T1000 (cell line): ENCODE results near the gene ELFN1.

Experiments used
- DNase-seq: peaks from one replicate; lab custom pipeline; 2025; ENCODE audit warnings: mixed read lengths; lab: John Stamatoyannopoulos, UW

The ELFN1 gene

DNA sequence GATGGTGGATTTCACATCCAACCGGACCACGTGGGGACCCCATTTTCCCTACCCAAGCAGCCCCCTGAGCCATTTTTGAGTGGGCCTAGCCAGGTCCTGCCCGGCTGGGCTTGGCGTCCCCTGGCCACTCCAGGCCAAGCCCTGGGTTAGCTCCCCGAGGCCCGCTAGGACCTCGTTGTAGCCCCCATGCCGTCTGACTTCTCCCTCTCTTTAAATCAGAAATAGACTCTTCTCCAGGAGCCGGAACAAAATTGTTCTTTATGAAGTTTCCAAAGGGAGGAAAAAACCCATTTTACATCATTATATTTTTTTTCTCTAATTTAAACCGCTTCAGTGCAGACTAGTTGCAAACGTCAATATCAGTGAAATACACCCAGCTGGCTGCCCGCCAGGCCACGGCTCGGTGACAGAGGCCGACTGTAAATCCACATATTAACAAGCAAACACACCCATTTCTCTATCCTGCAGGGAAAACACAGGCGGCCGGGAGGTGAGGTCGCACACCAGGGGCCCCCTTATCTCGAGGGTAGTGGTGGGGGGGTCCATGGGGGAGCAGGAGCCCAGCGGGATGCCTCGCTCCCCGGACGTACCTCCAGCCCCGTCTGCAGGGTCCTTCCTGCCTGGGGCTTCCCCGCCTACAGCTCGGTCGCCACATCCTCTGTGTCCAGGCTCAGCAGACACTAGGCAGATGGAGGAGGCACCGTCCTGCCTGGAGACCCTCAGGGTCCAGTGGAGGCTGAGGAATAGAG lies 72.7 kb downstream of the ELFN1 start:
- no peak for DNase-seq

DNA sequence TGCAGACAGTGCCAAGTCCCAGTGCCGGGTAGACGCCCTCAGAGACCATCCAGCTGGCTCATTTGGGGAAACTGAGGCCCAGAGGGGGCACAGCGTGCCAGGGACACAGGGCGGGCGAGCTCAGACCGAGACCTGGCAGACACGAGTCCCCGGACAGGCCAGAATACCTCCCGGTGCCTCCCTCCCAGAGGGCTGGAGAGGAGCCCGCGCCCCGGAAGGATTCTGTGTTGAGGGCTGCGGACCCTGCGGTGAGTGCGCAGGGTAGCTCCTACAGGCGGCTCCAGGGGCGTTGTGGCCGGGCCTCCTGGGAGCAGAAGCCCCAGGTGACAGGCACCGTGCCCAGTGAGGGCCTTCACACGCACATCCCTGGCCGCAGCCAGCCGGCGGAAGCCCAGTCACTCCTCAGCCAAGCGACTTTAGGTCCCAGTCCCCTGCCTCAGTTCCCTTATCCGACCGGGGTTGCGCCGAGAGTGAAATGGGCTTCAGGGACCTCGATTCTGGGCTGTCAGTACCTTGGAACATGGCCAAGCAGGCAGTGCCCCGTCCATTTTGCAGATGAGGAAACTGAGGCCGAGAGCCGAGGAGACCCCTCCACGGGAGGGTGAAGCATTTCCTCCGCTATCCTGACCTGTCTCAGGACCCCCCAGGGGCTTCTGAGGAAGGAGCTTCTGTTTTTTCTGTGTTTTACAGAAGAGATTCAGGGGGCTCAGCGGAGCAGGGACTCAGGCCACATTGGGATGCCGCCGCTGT lies 73.6 kb downstream of the ELFN1 start:
- DNase-seq: no peak

DNA sequence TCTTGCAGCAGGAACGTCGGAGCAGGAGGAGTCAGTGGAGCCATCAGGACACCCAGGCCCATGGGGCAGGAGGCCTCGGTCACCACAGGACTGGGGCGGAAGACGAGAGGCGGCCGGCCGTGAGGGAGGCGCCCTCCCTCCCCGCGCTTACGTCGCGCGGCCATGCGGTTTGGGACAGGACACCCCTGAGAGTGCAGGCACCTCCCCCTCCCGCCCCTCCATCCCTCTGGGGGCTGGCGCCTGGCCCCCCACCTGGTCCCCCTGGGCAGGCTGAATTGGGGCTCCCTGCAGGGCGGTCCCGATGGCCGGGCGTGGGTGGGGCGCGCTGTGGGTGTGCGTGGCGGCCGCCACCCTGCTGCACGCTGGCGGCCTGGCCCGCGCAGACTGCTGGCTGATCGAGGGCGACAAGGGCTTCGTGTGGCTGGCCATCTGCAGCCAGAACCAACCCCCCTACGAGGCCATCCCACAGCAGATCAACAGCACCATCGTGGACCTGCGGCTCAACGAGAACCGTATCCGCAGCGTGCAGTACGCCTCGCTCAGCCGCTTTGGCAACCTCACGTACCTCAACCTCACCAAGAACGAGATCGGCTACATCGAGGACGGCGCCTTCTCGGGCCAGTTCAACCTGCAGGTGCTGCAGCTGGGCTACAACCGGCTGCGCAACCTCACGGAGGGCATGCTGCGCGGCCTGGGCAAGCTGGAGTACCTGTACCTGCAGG lies 74.4 kb downstream of the ELFN1 start:
- DNase-seq: no peak

GRCh38 chr7:1745018-1745532 lies 75.0 kb downstream of the ELFN1 start:
- no peak for DNase-seq

DNA sequence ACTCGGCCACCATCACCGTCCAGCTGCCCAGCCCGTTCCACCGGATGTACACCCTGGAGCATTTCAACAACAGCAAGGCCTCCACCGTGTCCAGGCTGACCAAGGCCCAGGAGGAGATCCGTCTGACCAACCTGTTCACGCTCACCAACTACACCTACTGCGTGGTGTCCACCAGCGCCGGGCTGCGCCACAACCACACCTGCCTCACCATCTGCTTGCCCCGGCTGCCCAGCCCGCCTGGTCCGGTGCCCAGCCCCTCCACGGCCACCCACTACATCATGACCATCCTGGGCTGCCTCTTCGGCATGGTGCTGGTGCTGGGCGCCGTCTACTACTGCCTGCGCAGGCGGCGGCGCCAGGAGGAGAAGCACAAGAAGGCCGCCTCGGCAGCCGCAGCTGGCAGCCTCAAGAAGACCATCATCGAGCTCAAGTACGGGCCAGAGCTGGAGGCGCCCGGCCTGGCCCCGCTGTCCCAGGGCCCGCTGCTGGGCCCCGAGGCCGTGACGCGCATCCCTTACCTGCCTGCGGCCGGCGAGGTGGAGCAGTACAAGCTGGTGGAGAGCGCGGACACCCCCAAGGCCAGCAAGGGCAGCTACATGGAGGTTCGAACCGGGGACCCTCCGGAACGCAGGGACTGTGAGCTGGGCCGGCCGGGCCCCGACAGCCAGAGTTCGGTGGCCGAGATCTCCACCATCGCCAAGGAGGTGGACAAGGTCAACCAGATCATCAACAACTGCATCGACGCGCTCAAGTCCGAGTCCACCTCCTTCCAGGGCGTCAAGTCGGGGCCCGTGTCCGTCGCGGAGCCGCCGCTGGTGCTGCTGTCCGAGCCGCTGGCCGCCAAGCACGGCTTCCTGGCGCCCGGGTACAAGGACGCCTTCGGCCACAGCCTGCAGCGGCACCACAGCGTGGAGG lies 75.8 kb downstream of the ELFN1 start:
- no peak for DNase-seq

DNA sequence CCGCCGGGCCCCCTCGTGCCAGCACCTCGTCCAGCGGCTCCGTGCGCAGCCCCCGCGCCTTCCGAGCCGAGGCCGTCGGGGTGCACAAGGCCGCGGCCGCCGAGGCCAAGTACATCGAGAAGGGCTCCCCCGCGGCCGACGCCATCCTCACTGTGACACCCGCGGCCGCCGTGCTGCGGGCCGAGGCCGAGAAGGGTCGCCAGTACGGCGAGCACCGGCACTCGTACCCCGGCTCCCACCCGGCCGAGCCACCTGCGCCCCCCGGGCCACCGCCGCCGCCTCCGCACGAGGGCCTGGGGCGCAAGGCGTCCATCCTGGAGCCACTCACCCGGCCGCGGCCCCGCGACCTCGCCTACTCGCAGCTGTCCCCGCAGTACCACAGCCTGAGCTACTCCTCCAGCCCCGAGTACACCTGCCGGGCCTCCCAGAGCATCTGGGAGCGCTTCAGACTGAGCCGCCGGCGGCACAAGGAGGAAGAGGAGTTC lies 76.5 kb downstream of the ELFN1 start:
- DNase-seq: no peak

DNA sequence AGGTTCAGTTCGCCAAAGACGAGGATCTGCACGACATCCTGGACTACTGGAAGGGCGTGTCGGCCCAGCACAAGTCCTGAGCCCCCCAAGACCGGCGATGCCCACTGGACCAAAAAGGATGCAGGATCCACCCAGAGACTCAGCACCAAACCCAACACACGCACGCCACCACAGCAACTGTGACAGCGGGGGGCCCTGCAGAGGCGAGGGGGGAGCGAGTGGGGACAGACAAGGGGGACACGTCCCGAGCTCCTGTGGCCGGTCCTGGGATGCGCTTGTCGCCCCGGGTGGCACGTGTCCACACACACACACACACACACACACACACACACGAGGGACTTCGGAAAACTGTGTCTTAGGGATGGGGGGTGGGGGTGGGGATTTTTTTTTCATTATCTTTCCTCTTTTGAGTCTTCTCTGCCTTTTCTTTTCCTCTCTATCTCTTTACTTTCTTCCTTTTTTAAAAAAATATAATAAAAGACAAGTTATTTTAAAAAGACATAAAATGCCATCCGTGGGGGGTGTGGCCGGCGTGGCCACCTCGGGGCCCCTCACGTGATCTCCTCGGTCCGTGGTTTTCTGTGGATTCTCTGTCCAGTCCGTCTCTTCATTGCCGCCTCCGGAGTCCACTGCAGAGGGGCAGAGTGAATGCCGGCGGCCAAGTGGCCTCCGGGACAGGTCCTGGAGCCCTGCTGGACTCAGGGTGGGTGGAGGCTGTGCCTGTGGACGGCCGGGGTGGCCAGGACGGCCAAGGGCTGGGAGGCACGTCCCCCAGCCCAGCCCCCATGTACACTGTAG lies 77.1 kb downstream of the ELFN1 start:
- no peak for DNase-seq

DNA sequence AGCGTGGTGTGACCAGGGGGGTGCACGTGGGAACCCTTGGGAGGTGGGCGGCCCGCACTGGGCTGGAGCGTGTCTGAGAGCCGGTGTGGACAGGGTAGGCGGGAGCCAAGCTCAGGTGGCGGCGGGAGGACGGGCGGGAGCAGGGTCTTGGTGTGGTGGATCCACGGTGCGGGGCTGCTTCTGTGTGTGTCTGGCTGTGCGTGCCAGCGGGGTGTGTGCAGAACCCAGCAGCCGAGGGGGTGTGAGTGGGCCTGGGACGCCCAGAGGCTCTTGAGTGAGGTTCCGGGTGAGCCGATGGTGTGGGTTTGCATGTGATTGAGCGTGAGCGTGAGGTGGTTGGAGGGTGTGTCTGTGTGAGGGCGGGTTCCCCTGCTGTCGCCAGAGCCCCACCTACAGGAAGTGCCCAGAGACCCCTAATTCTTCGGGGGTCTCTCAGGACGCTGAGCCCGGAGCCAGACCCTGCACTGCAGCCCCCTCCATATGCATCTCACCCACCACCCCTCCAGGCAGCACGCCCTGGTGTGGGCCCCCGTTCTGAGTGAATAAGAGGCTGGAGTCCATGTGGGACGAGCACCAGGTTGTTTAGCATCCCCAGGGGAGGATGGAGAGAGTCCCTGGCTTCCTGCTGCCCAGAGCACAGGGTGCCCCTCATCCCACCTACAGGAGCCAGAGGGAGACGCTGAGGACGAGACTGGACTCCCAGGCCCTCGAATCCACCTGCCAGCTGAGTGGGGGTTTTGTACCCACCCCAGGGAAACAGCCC lies 78.2 kb downstream of the ELFN1 start:
- DNase-seq: no peak

GRCh38 chr7:1748839-1749173 lies 78.7 kb downstream of the ELFN1 start:
- no peak for DNase-seq

GRCh38 chr7:1749351-1749863 lies 79.3 kb downstream of the ELFN1 start:
- no peak for DNase-seq

- no peak for DNase-seq
Measured at GRCh38 chr7:1749864-1750466, 79.9 kb downstream of the ELFN1 start.

- DNase-seq: no peak
Measured at GRCh38 chr7:1750541-1751021, 80.5 kb downstream of the ELFN1 start.

DNA sequence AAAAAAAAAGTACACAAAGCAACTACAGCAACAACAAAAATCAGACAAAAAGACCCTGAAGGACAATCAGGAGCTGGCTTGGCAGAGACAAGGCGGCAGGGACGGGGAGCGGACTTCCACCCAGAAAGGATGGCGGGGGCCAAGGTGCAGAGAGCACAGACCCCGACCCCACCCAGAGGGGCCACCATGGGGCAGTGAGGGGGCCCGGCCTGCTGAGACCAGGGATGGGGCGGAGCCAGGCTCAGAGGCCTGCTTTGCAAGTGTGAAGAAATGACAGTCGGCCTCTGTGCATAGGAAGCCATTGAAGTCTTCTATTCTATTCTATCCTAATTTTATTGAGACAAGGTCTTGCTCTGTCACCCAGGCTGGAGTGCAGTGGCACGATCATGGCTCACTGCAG lies 82.0 kb downstream of the ELFN1 start:
- no peak for DNase-seq

GRCh38 chr7:1752771-1753563 lies 82.9 kb downstream of the ELFN1 start:
- no peak for DNase-seq

GRCh38 chr7:1753564-1753867 lies 83.4 kb downstream of the ELFN1 start:
- DNase-seq: no peak

GRCh38 chr7:1754345-1754908 lies 84.3 kb downstream of the ELFN1 start:
- DNase-seq: no peak

DNA sequence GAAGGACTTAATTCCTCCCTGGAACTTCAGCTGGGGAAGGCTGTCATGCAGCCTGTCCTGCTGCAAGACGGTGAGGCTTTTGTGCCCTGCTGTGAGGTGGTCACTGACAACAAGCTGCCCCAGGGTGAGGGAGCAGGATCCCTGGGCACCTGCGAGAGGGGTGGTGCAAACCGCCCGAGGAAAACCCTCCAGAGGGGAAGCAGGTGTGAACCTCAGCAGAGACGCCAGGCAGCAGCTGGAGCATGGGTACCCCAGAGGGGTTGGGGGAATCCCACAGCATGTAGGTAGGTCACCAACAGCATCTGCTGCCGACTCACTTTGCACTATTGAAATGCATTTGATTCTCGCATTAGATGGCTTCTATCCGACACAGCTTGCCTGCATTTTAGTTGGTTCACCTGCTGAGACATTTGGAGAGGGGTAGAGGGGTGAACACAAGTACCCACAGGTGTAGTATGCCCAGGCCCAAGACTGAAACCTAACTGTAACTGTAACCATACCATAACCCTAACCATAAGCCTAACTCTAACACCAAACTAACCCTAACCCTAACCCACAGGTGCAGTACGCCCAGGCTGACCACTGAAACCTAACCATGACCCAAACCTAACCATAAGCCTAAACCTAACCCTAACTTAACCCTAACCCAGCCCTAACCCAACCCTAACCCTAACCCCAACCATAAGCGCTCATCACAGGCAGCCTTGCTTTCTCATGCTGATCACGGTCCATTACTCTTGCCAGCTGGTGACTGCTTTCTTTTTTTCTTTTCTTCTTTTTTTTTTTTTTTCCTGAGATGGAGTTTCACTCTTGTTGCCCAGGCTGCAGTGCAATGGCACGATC lies 85.9 kb downstream of the ELFN1 start:
- DNase-seq: no peak
